ENCODE measurements around the gene OGFR. TPM values are rescaled to one million over a fixed set of nuclear protein-coding genes. Genes with fewer than 3 reads are reported as not detected.

The OGFR gene
- total and polyA plus RNA-seq, 2 experiments from 2014 or later, result 9.6 to 50.6 TPM

GRCh38 chr20:62799036-62799435 is 5.6 kb upstream of the OGFR start:
- peaks cover 30% of the 10 kb centered on the region for H3K36me3 Mint-ChIP-seq (ENCODE audit: low read depth)
- H3K27me3 ChIP-seq (ENCODE audit: insufficient read depth), result peaks cover 22% of the 10 kb centered on the region
- no peak overlapping the region for H3K4me2 ChIP-seq
- peaks cover 3% of the 10 kb centered on the region; the same call in 1 of the 3 replicates for H3K4me1 Mint-ChIP-seq
- H3K4me3 Mint-ChIP-seq, result no peak overlapping the region
- no peak overlapping the region for H2AFZ ChIP-seq
- H3K9me3 Mint-ChIP-seq, result no peaks in the 10 kb centered on the region
- TF ChIP-seq EZH2phosphoT487 (IDR thresholded peaks at IDR 0.05; ENCODE audit: unreplicated experiment), result no peak
- TF ChIP-seq ETS1 (IDR thresholded peaks at IDR 0.05), result no peak
- TF ChIP-seq EZH2 (IDR thresholded peaks at IDR 0.05; ENCODE audit: low read depth, unreplicated experiment), result no peak
- TF ChIP-seq ZNF114 (CRISPR knock-in tag; IDR thresholded peaks at IDR 0.05), result no peak
- TF ChIP-seq STAT1 (IDR thresholded peaks at IDR 0.05; ENCODE audit: unreplicated experiment), result no peak
- peaks cover 7% of the 10 kb centered on the region; the same call in 1 of the 2 replicates for H3K36me3 ChIP-seq (ENCODE audit: insufficient read depth)
- H3K9me2 ChIP-seq (ENCODE audit: insufficient read depth), result no peaks in the 10 kb centered on the region
- peaks cover 40% of the 10 kb centered on the region for H3K27me3 Mint-ChIP-seq (ENCODE audit: insufficient read depth, low read depth, poor library complexity)
- H3K27ac Mint-ChIP-seq, result no peak overlapping the region
- no peaks in the 10 kb centered on the region for H3K79me2 ChIP-seq (replicated peaks; ENCODE audit: insufficient read depth)
- H3K4me3 ChIP-seq, result no peak overlapping the region
- peaks cover 15% of the 10 kb centered on the region for H3F3A ChIP-seq (replicated peaks; ENCODE audit: low read depth)
- peaks cover 10% of the 10 kb centered on the region; the same call in 1 of the 2 replicates for H3K4me1 ChIP-seq (ENCODE audit: insufficient read depth)
- no peak for ATAC-seq
- DNase-seq (ENCODE audit: low spot score), result no peak
- peaks cover 3% of the 10 kb centered on the region for H4K20me1 ChIP-seq (replicated peaks; ENCODE audit: insufficient read depth)
- H3K27ac ChIP-seq (ENCODE audit: low read depth), result no peak overlapping the region

GRCh38 chr20:62799459-62799858 is 5.2 kb upstream of the OGFR start:
- Histone ChIP-seq H3K36me3 (ENCODE audit: insufficient read depth) (peaks cover 7% of the 10 kb centered on the region; the same call in 1 of the 2 replicates), H3K79me2 (replicated peaks; ENCODE audit: insufficient read depth) (no peaks in the 10 kb centered on the region), H3K4me1 (ENCODE audit: insufficient read depth) (peaks cover 12% of the 10 kb centered on the region; the same call in 1 of the 2 replicates), H3K4me3 (no peak overlapping the region), H3F3A (replicated peaks; ENCODE audit: low read depth) (peaks cover 17% of the 10 kb centered on the region), H3K27ac (ENCODE audit: low read depth) (no peak overlapping the region), H3K27me3 (ENCODE audit: insufficient read depth) (peaks cover 25% of the 10 kb centered on the region), H2AFZ (no peak overlapping the region), H4K20me1 (replicated peaks; ENCODE audit: insufficient read depth) (peaks cover 3% of the 10 kb centered on the region), H3K4me2 (no peak overlapping the region), H3K9me2 (ENCODE audit: insufficient read depth) (no peaks in the 10 kb centered on the region)
- Mint-ChIP-seq H3K4me1 (peaks cover 3% of the 10 kb centered on the region; the same call in 1 of the 3 replicates), H3K4me3 (no peak overlapping the region), H3K27me3 (ENCODE audit: insufficient read depth, low read depth, poor library complexity) (peaks cover 44% of the 10 kb centered on the region), H3K36me3 (ENCODE audit: low read depth) (peaks cover 30% of the 10 kb centered on the region), H3K27ac (no peak overlapping the region), H3K9me3 (no peaks in the 10 kb centered on the region)
- ATAC-seq (no peak), DNase-seq (ENCODE audit: low spot score) (no peak)
- no peak for TF ChIP-seq ZNF331 (CRISPR knock-in tag; IDR thresholded peaks at IDR 0.05; ENCODE audit: low read depth)
- TF ChIP-seq NANOG (IDR thresholded peaks at IDR 0.05; ENCODE audit: borderline replicate concordance), result no peak
- TF ChIP-seq POLR2AphosphoS5 (IDR thresholded peaks at IDR 0.05; ENCODE audit: low read depth), result no peak
- TF ChIP-seq REST (IDR thresholded peaks at IDR 0.05; ENCODE audit: unreplicated experiment), result no peak
- TF ChIP-seq JUNB (IDR thresholded peaks at IDR 0.05; ENCODE audit: unreplicated experiment), result no peak
- no peak for TF ChIP-seq STAT1 (IDR thresholded peaks at IDR 0.05; ENCODE audit: unreplicated experiment)
- no peak for TF ChIP-seq CTCF (conservative IDR thresholded peaks at IDR 0.05; ENCODE audit: low read depth in 2 of 2)

All from GM23338 (cell line).